ENCODE results near the gene ZBTB9.

ZBTB9 gene

DNA sequence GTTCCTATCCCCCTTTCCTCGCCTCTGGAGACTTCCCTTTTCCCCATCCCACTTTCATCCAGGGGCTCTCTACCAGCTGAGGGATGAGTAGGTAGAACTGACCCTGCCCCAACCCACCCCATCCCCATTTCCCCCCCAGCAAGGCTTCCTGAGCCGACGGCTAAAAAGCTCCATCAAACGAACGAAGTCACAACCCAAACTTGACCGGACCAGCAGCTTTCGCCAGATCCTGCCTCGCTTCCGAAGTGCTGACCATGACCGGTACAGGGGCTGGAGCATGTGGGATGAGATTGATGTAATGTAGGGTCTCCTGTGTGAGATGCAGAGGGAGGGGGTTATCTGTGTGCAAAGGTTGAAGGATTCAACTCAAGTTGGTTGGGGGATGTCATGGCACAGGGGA, 21.8 kb upstream of the ZBTB9 start:
- in situ Hi-C loops (cut with MboI; ENCODE audit: low sequenced_read_pairs) = no loop called here

DNA sequence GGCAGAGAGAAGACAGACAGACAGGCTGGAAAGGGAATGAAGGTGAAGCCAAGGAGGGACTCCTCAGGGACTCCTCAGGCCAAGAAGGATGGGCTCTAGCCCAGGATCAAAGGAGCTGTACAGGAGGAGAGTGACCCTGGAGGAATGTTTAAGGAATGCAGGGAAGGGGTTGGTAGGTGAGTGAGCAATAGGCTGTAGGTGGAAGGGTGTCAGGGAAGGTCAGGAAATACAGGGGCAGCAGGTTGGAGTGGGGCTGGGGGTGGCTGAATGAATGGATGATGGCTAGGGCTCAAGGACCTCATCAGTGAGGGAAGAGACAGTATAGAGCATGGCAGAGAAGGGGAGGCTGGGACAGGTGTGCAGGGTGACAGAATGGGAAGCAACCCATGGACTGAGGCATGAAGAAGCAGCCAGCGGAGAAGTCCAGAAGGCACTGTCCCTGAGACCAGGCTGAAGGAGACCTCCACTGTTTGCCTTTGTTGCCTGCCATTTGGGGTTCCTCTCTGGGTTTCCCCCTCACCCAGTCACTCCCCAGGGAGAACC, 21.3 kb upstream of the ZBTB9 start:
- in situ Hi-C loops (cut with MboI; ENCODE audit: low sequenced_read_pairs) = no loop called here

- in situ Hi-C loops (cut with MboI; ENCODE audit: low sequenced_read_pairs) = no loop called here
Measured at GRCh38 chr6:33433544-33434191, 20.7 kb upstream of the ZBTB9 start.

GRCh38 chr6:33434961-33435360, 19.4 kb upstream of the ZBTB9 start:
- in situ Hi-C loops (cut with MboI; ENCODE audit: low sequenced_read_pairs) = no loop called here

GRCh38 chr6:33437666-33438065, 16.7 kb upstream of the ZBTB9 start:
- in situ Hi-C loops (cut with MboI; ENCODE audit: low sequenced_read_pairs) = no loop called here

- in situ Hi-C loops (cut with MboI; ENCODE audit: low sequenced_read_pairs) = no loop called here
Measured at GRCh38 chr6:33438978-33439594, 15.3 kb upstream of the ZBTB9 start.

- in situ Hi-C loops (cut with MboI; ENCODE audit: low sequenced_read_pairs) = no loop called here
Measured at GRCh38 chr6:33439956-33440648, 14.3 kb upstream of the ZBTB9 start.

DNA sequence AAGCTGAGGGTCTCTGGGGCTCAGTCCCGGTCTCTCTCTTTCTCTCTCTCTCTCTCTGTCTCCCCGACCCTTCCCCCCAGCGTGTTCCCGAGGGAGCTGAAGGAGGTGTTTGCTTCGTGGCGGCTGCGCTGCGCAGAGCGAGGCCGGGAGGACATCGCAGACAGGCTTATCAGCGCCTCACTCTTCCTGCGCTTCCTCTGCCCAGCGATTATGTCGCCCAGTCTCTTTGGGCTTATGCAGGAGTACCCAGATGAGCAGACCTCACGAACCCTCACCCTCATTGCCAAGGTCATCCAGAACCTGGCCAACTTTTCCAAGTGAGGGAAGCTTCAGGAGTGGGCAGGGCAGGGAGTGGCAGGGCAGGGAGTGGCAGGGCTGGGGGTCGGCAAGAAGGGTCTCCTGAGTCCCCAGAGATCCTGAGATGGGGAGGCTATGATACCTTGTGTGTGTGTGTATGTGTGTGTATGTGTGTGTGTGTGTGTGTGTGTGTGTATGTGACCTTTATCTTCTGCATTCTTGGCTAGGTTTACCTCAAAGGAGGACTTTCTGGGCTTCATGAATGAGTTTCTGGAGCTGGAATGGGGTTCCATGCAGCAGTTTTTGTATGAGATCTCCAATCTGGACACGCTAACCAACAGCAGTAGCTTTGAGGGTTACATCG, 13.6 kb upstream of the ZBTB9 start:
- in situ Hi-C loops (cut with MboI; ENCODE audit: low sequenced_read_pairs) = no loop called here

DNA sequence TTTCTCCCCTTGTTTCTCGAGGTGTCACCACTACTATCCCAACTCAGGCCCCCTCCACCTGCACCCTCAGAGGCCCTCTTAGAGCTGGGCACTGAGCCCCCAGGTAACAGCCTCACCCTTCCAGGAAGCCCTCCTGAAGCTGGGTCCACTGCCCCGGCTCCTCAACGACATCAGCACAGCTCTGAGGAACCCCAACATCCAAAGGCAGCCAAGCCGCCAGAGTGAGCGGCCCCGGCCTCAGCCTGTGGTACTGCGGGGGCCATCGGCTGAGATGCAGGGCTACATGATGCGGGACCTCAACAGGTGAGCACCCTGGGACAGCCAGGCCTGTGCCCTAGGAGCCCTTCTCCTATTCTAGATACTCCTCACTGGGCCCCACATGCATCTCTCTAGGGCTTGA, 12.9 kb upstream of the ZBTB9 start:
- in situ Hi-C loops (cut with MboI; ENCODE audit: low sequenced_read_pairs) = no loop called here

GRCh38 chr6:33442283-33442682, 12.1 kb upstream of the ZBTB9 start:
- in situ Hi-C loops (cut with MboI; ENCODE audit: low sequenced_read_pairs) = no loop called here

DNA sequence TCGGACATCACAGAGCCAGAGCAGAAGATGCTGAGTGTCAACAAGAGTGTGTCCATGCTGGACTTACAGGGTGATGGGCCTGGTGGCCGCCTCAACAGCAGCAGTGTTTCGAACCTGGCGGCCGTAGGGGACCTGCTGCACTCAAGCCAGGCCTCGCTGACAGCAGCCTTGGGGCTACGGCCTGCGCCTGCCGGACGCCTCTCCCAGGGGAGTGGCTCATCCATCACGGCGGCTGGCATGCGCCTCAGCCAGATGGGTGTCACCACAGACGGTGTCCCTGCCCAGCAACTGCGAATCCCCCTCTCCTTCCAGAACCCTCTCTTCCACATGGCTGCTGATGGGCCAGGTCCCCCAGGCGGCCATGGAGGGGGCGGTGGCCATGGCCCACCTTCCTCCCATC, 11.4 kb upstream of the ZBTB9 start:
- in situ Hi-C loops (cut with MboI; ENCODE audit: low sequenced_read_pairs) = no loop called here

DNA sequence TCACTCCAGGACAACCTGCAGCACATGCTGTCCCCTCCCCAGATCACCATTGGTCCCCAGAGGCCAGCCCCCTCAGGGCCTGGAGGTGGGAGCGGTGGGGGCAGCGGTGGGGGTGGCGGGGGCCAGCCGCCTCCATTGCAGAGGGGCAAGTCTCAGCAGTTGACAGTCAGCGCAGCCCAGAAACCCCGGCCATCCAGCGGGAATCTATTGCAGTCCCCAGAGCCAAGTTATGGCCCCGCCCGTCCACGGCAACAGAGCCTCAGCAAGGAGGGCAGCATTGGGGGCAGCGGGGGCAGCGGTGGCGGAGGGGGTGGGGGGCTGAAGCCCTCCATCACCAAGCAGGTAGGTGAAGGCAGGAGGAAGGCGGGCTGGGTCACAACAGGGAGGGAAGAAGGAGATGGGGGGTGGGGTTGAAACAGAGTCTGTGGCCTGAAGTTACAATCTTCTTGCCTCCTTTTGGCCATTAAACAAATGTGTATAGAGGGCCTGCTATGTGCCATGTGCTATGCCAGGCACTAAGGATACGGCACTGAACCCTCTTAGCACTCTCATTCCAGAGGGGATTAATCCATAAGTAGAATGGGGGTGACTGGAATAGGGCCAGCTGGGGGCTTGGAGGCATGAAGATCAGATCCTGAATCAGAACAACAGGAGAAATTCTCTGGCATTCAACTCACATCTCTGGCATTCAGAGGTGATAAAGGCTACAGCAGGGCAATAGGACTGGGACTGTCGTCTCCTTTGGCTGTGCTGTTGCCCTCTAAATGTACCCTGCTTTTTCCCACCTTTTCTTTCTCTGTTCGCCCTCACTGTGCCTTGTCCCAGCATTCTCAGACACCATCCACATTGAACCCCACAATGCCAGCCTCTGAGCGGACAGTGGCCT, 10.5 kb upstream of the ZBTB9 start:
- in situ Hi-C loops (cut with MboI; ENCODE audit: low sequenced_read_pairs) = no loop called here

DNA sequence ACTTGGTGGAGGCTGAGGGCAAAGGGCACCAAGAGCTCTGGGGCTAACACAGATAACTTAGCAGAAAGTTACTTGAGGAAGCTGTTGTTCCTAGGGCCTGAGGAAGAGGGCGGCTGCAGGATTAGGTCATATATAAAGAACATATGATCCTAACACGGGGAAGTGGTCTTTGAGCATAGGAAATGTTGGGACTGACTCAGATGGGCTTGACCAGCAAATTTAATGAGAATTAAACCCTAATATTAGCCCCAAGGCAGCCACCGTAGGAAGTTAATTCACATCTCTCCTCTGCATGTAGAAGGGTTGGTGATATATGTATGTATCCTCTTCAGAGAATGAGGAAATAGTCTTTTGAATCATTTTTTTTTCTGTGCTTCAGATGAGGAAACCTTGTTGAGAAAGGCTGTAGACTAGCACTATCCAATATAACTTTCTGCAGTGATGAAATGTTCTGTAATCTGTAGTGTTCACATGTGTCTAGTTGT, 9.2 kb upstream of the ZBTB9 start:
- in situ Hi-C loops (cut with MboI; ENCODE audit: low sequenced_read_pairs) = no loop called here

- in situ Hi-C loops (cut with MboI; ENCODE audit: low sequenced_read_pairs) = no loop called here
Measured at GRCh38 chr6:33446356-33446755, 8.0 kb upstream of the ZBTB9 start.

- in situ Hi-C loops (cut with MboI; ENCODE audit: low sequenced_read_pairs) = no loop called here
Measured at GRCh38 chr6:33450434-33450833, 3.9 kb upstream of the ZBTB9 start.

- in situ Hi-C loops (cut with MboI; ENCODE audit: low sequenced_read_pairs) = no loop called here
Measured at GRCh38 chr6:33451606-33452005, 2.8 kb upstream of the ZBTB9 start.

DNA sequence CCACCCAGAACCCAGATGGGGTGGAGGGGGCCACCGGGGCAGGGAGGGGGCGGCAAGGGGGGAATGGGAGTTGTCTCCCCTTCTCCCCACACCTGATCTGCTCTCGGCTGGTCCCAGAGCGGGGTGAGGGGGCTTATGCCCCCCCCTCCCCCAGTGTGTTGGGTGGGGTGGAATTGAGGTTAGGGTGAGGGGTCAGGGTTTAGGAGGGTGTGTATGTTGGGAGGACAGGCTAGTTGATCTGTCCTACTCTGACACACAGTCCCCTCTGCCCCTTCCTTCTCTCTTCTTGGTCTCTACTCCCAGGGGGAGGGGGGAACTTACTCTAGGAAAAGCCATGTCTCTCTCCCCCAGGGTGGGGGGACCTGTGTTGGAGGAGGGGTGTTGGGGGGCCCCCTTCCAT, 1.9 kb upstream of the ZBTB9 start:
- in situ Hi-C loops (cut with MboI; ENCODE audit: low sequenced_read_pairs) = no loop called here

GRCh38 chr6:33453393-33454008, 875 bp upstream of the ZBTB9 start:
- in situ Hi-C loops (cut with MboI; ENCODE audit: low sequenced_read_pairs) = no loop called here

GRCh38 chr6:33455051-33455450, 675 bp downstream of the ZBTB9 start:
- in situ Hi-C loops (cut with MboI; ENCODE audit: low sequenced_read_pairs) = no loop called here

DNA sequence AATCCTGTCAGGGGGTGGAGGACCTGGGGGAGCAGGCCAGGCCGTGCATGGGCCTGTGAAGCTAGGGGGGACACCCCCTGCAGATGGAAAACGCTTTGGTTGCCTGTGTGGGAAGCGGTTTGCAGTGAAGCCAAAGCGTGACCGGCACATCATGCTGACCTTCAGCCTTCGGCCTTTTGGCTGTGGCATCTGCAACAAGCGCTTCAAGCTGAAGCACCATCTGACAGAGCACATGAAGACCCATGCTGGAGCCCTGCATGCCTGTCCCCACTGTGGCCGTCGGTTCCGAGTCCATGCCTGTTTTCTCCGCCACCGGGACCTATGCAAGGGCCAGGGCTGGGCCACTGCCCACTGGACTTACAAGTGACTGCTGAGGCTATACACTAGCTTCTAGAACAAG, 1.8 kb downstream of the ZBTB9 start:
- in situ Hi-C loops (cut with MboI; ENCODE audit: low sequenced_read_pairs) = no loop called here
